AG04450 (cell line): Measurements from ENCODE around the gene CCBE1. TPM values are rescaled to one million over a fixed set of nuclear protein-coding genes. Genes with fewer than 3 reads are reported as not detected.

ENCODE experiments used
- CTCF ChIA-PET: fragments of 300-600, 350-600 bp; formaldehyde crosslinking; extraction: SDS; loops from one replicate; lab custom pipeline; 2022; ENCODE audit warnings: antibody characterized with exemption, inconsistent platforms; lab: Charles Lee
- POLR2A ChIA-PET: fragments of 350-600 bp; formaldehyde crosslinking; extraction: SDS; loops from one replicate; lab custom pipeline; 2021; ENCODE audit warnings: antibody characterized with exemption, inconsistent platforms; lab: Yijun Ruan, JAX
- DNase-seq: peaks from one replicate; pipeline ENCODE4 v3.0.0-alpha.2; 2011; ENCODE audit warnings: low read depth, low spot score
- H3K27ac ChIP-seq: one replicate; pipeline ENCODE4 v1.5.1; 2012; ENCODE audit warnings: low read depth, low read length, control low read depth
- H3K27me3 ChIP-seq: one replicate; pipeline ENCODE4 v1.6.0; 2012; ENCODE audit warnings: low read length; ENCODE audit not compliant: control insufficient read depth, insufficient read depth
- H3K4me3 ChIP-seq: 2 replicates; pipeline ENCODE4 v1.5.1; 2011; ENCODE audit warnings: mild to moderate bottlenecking, low read depth, low read length, control low read depth
- H3K9me3 ChIP-seq: 2 replicates; pipeline ENCODE4 v1.5.1; 2012; ENCODE audit warnings: low read length; ENCODE audit not compliant: control insufficient read depth, insufficient read depth
- CTCF ChIP-seq: IDR thresholded peaks from 2 replicates; pipeline ENCODE4 v1.5.1; 2011; ENCODE audit warnings: low read depth, low read length, control low read depth, inconsistent platforms
- polyA plus RNA-seq: library from polyadenylated mRNA; depleted of rRNA; stranded (reverse); fragments of >200 nt; gene quantifications from 2 replicates; pipeline ENCODE4 v1.2.3, GENCODE V29; 2011

The CCBE1 gene
- polyA plus RNA-seq, 1 experiment = 40.4 TPM

GRCh38 chr18:59659508-59660170 is 37.6 kb downstream of the CCBE1 start:
- ChIA-PET CTCF (interaction anchor here (0.9 to 3.4 kb wide), 4 partner anchors 29 to 164 kb away, joined by 3 to 26 read pairs (median 6); partner anchors contain the start of gene CCBE1), POLR2A (interaction anchor here (0.7 to 1.2 kb wide), 4 partner anchors 10 to 45 kb away, joined by 3 to 5 read pairs (median 3); partner anchors contain the start of gene CCBE1)
- no peak for DNase-seq
- Histone ChIP-seq H3K27ac (no peak overlapping the region), H3K27me3 (no peaks in the 10 kb centered on the region), H3K9me3 (no peaks in the 10 kb centered on the region), H3K4me3 (peak overlapping the region; percentile 38)
- no peak for TF ChIP-seq CTCF

- Histone ChIP-seq H3K27me3 (no peaks in the 10 kb centered on the region), H3K9me3 (no peaks in the 10 kb centered on the region), H3K27ac (no peak overlapping the region), H3K4me3 (no peak overlapping the region)
- no peak for DNase-seq
- POLR2A ChIA-PET = interaction anchor here (0.9 to 1.2 kb wide), 2 partner anchors 38 to 46 kb away, joined by 3 to 5 read pairs; partner anchors contain the start of gene CCBE1
- CTCF ChIA-PET = interaction anchor here (0.7 to 3.4 kb wide), 3 partner anchors 13 to 39 kb away, joined by 5 to 26 read pairs (median 8); partner anchors contain the start of gene CCBE1
- TF ChIP-seq CTCF = no peak
Measured at GRCh38 chr18:59658941-59659340, 38.3 kb downstream of the CCBE1 start.

- no peaks in the 10 kb centered on the region for H3K27me3 ChIP-seq
- H3K9me3 ChIP-seq = no peaks in the 10 kb centered on the region
- CTCF ChIA-PET = interaction anchor here (0.6 kb wide), 1 partner anchor 157 kb away, joined by 3 read pairs; no protein-coding TSS in a partner anchor
- H3K27ac ChIP-seq = no peak overlapping the region
- DNase-seq = no peak
- POLR2A ChIA-PET = no interaction called here
- H3K4me3 ChIP-seq = no peak overlapping the region
- TF ChIP-seq CTCF = no peak
Measured at GRCh38 chr18:59657012-59657411, 40.2 kb downstream of the CCBE1 start.

GRCh38 chr18:59656373-59656887 is 40.8 kb downstream of the CCBE1 start:
- ChIA-PET CTCF (no interaction called here), POLR2A (no interaction called here)
- TF ChIP-seq CTCF = no peak
- Histone ChIP-seq H3K27ac (no peak overlapping the region), H3K27me3 (no peaks in the 10 kb centered on the region), H3K4me3 (no peak overlapping the region), H3K9me3 (no peaks in the 10 kb centered on the region)
- DNase-seq = no peak

GRCh38 chr18:59655676-59656075 is 41.5 kb downstream of the CCBE1 start:
- no peaks in the 10 kb centered on the region for H3K9me3 ChIP-seq
- no peaks in the 10 kb centered on the region for H3K27me3 ChIP-seq
- H3K27ac ChIP-seq = no peak overlapping the region
- ChIA-PET POLR2A (no interaction called here), CTCF (no interaction called here)
- DNase-seq = no peak
- no peak for TF ChIP-seq CTCF
- no peak overlapping the region for H3K4me3 ChIP-seq
